CD4-positive, alpha-beta T cell treated with Interleukin-15 for 1 hour (primary cell): ENCODE results near the gene OCRL.

ENCODE experiments used
- DNase-seq: peaks from one replicate; pipeline ENCODE4 v3.0.0-alpha.2; 2020

OCRL gene

GRCh38 chrX:129540068-129540653 lies at the start of gene OCRL:
TSS of gene OCRL (plus strand) at chrX:129540259. CDS start at chrX:129540440, 181 bp downstream.
- DNase-seq: peak; percentile 47

GRCh38 chrX:129490330-129490729 lies 49.7 kb upstream of the OCRL start:
- DNase-seq: no peak

GRCh38 chrX:129493643-129494042 lies 46.4 kb upstream of the OCRL start:
- DNase-seq: no peak

- DNase-seq: no peak
Measured at GRCh38 chrX:129494887-129495286, 45.2 kb upstream of the OCRL start.

GRCh38 chrX:129495900-129496299 lies 44.2 kb upstream of the OCRL start:
- no peak for DNase-seq

- no peak for DNase-seq
Measured at GRCh38 chrX:129496625-129497024, 43.4 kb upstream of the OCRL start.

GRCh38 chrX:129497146-129497843 lies 42.8 kb upstream of the OCRL start:
- DNase-seq: no peak

GRCh38 chrX:129510331-129510730 lies 29.7 kb upstream of the OCRL start:
- no peak for DNase-seq

GRCh38 chrX:129511689-129512088 lies 28.4 kb upstream of the OCRL start:
- no peak for DNase-seq

- no peak for DNase-seq
Measured at GRCh38 chrX:129512409-129512808, 27.6 kb upstream of the OCRL start.

GRCh38 chrX:129516402-129516801 lies 23.7 kb upstream of the OCRL start:
- DNase-seq: no peak

GRCh38 chrX:129520151-129520550 lies 19.9 kb upstream of the OCRL start:
- no peak for DNase-seq

- DNase-seq: no peak
Measured at GRCh38 chrX:129522184-129523078, 17.6 kb upstream of the OCRL start.

GRCh38 chrX:129523079-129523911 lies 16.8 kb upstream of the OCRL start, which contains the start of gene SMARCA1:
TSS of gene SMARCA1 (minus strand) at chrX:129523490. CDS start at chrX:129523370, 120 bp downstream.
- peak; percentile 16 for DNase-seq

- DNase-seq: no peak
Measured at GRCh38 chrX:129524250-129524850, 15.7 kb upstream of the OCRL start.

GRCh38 chrX:129525162-129525561 lies 14.9 kb upstream of the OCRL start:
- DNase-seq: no peak

GRCh38 chrX:129525896-129526295 lies 14.2 kb upstream of the OCRL start:
- no peak for DNase-seq

- DNase-seq: no peak
Measured at GRCh38 chrX:129529685-129530281, 10.3 kb upstream of the OCRL start.

- no peak for DNase-seq
Measured at GRCh38 chrX:129530410-129530809, 9.6 kb upstream of the OCRL start.

- DNase-seq: no peak
Measured at GRCh38 chrX:129531132-129531531, 8.9 kb upstream of the OCRL start.

GRCh38 chrX:129534816-129535578 lies 5.1 kb upstream of the OCRL start:
- DNase-seq: no peak
